Astrocyte (in vitro differentiated cells and primary cell): ENCODE measurements around the gene KSR2.

Experiments
- CTCF ChIP-seq: IDR thresholded peaks from 2 replicates; pipeline ENCODE4 v1.5.1; 2011; ENCODE audit warnings: low read depth, mild to moderate bottlenecking, inconsistent platforms, low read length, moderate library complexity; ENCODE audit not compliant: insufficient read depth
- EZH2 ChIP-seq: IDR thresholded peaks from 2 replicates; pipeline ENCODE4 v1.6.1; 2012; ENCODE audit warnings: mild to moderate bottlenecking, low read length, inconsistent platforms; ENCODE audit not compliant: insufficient read depth

GRCh38 chr12:117528538-117528937 is 440.3 kb downstream of the KSR2 start:
- TF ChIP-seq CTCF (no peak), EZH2 (no peak)
